Endothelial cell of umbilical vein (primary cell): ENCODE measurements around the gene CACNA1B. TPM values are rescaled to one million over a fixed set of nuclear protein-coding genes. Genes with fewer than 3 reads are reported as not detected.

ENCODE experiments used
- BruUV-seq: library from RNA; stranded (reverse); fragments of 400-500 nt; replicated peaks from 2 replicates; lab custom pipeline; 2021; lab: Mats Ljungman, UMichigan
- CTCF ChIA-PET: fragments of 300-600, 350-600 bp; sonication (Branson Sonifier 250); formaldehyde crosslinking; loops from one replicate; lab custom pipeline; 2021; ENCODE audit warnings: antibody characterized with exemption, inconsistent platforms; lab: Charles Lee
- POLR2A ChIA-PET: fragments of 300-600, 350-600 bp; sonication (Branson Sonifier 250); formaldehyde crosslinking; loops from one replicate; lab custom pipeline; 2021; ENCODE audit warnings: antibody characterized with exemption, inconsistent platforms; lab: Charles Lee
- DNase-seq: peaks from one replicate; pipeline ENCODE4 v3.0.0-alpha.2; 2011; ENCODE audit warnings: low read depth, low spot score
- FAIRE-seq: peaks from 2 replicates; lab custom pipeline; 2011; peaks lifted over from hg19 to GRCh38; lab: Jason Lieb, UNC
- H2AFZ ChIP-seq: 2 replicates; pipeline ENCODE4 v1.6.0; 2012; ENCODE audit warnings: low read depth, low read length, control low read depth, inconsistent platforms
- H3K27ac ChIP-seq: 2 replicates; pipeline ENCODE4 v1.5.1; 2011; ENCODE audit warnings: low read depth, mild to moderate bottlenecking, control low read depth, low read length, moderate library complexity; ENCODE audit not compliant: insufficient read depth
- H3K27me3 ChIP-seq, 2 experiments: 2 replicates each; pipeline versions ENCODE4 v1.6.0 to v1.6.1; 2011; ENCODE audit warnings: low read length in 2 of 2, mixed read lengths in 1 of 2; ENCODE audit not compliant: control insufficient read depth in 2 of 2, insufficient read depth in 2 of 2
- H3K36me3 ChIP-seq, 2 experiments: 2 replicates in 1 of 2; 3 replicates in 1 of 2; pipeline ENCODE4 v1.5.1; 2011; ENCODE audit warnings: low read length in 2 of 2, mild to moderate bottlenecking in 1 of 2, moderate library complexity in 1 of 2; ENCODE audit not compliant: control insufficient read depth in 2 of 2, insufficient read depth in 2 of 2; ENCODE audit errors: extremely low read depth in 1 of 2
- H3K4me1 ChIP-seq: 3 replicates; pipeline ENCODE4 v1.5.1; 2011; ENCODE audit warnings: mild to moderate bottlenecking, low read length; ENCODE audit not compliant: control insufficient read depth, insufficient read depth; ENCODE audit errors: extremely low read depth
- H3K4me2 ChIP-seq: 2 replicates; pipeline ENCODE4 v1.6.1; 2011; ENCODE audit warnings: low read length, control low read depth, mixed read lengths; ENCODE audit not compliant: insufficient read depth
- H3K4me3 ChIP-seq, 3 experiments: fragments of 200-600 bp in 1 of 3; sonication (generic), shearing (Covaris generic) in 1 of 3; replicated peaks in 1 of 3; 2 replicates each; pipeline ENCODE4 v1.5.1; 2011 to 2016; ENCODE audit warnings: control low read depth in 3 of 3, low read length in 3 of 3, mild to moderate bottlenecking in 2 of 3, inconsistent platforms in 1 of 3, low read depth in 1 of 3, moderate library complexity in 1 of 3; ENCODE audit not compliant: insufficient read depth in 1 of 3
- H3K79me2 ChIP-seq: 2 replicates; pipeline ENCODE4 v1.6.0; 2012; ENCODE audit warnings: low read length, inconsistent platforms; ENCODE audit not compliant: control insufficient read depth, insufficient read depth
- H3K9ac ChIP-seq: replicated peaks from 2 replicates; pipeline ENCODE3; 2011; ENCODE audit warnings: low read length, control low read depth; ENCODE audit not compliant: insufficient read depth; ENCODE audit errors: extremely low read depth
- H3K9me1 ChIP-seq: replicated peaks from 3 replicates; pipeline ENCODE4 v1.6.0; 2011; ENCODE audit warnings: mild to moderate bottlenecking, low read length; ENCODE audit not compliant: control insufficient read depth, insufficient read depth; ENCODE audit errors: extremely low read depth
- H3K9me3 ChIP-seq: replicated peaks from 2 replicates; pipeline ENCODE4 v1.5.1; 2012; ENCODE audit warnings: low read length, inconsistent platforms; ENCODE audit not compliant: control insufficient read depth, insufficient read depth
- H4K20me1 ChIP-seq: replicated peaks from 2 replicates; pipeline ENCODE3; 2011; ENCODE audit warnings: mild to moderate bottlenecking, low read length; ENCODE audit not compliant: control insufficient read depth, insufficient read depth; ENCODE audit errors: extremely low read depth
- EZH2 ChIP-seq: IDR thresholded peaks from 2 replicates; pipeline ENCODE4 v1.6.1; 2012; ENCODE audit warnings: borderline replicate concordance, low read depth, mild to moderate bottlenecking, moderate library complexity, low read length, inconsistent platforms; ENCODE audit not compliant: severe bottlenecking
- FOS ChIP-seq: IDR thresholded peaks from 2 replicates; pipeline ENCODE4 v1.6.1; 2011; ENCODE audit warnings: mild to moderate bottlenecking, low read length, moderate library complexity, borderline replicate concordance; ENCODE audit not compliant: insufficient read depth
- GATA2 ChIP-seq: IDR thresholded peaks from 2 replicates; pipeline ENCODE4 v1.7.0; 2011; ENCODE audit warnings: low read depth, mild to moderate bottlenecking, moderate library complexity, mixed read lengths, low read length; ENCODE audit not compliant: insufficient read length, insufficient read depth
- JUN ChIP-seq: IDR thresholded peaks from 2 replicates; pipeline ENCODE4 v1.6.1; 2011; ENCODE audit warnings: borderline replicate concordance, low read depth; ENCODE audit not compliant: insufficient read length, insufficient read depth
- MYC ChIP-seq: IDR thresholded peaks from one replicate; pipeline ENCODE4 v1.6.1; 2011; ENCODE audit warnings: mild to moderate bottlenecking, low read depth, low read length
- POLR2A ChIP-seq: IDR thresholded peaks from 2 replicates; pipeline ENCODE4 v1.6.1; 2012; ENCODE audit warnings: low read depth, mild to moderate bottlenecking, control low read depth, low read length
- POLR2AphosphoS5 ChIP-seq: IDR thresholded peaks from 2 replicates; pipeline ENCODE4 v1.6.1; 2012; ENCODE audit warnings: low read depth, mild to moderate bottlenecking, control low read depth, low read length, moderate library complexity; ENCODE audit not compliant: insufficient read depth
- dilution Hi-C: fragments of 300-500 bp; cut with MboI; formaldehyde crosslinking; loops from one replicate; pipeline ENCODE4 v1.15.0; 2019; ENCODE audit warnings: low sequenced_read_pairs; ENCODE audit not compliant: extremely low pct_ligation_motif_present
- intact Hi-C: fragments of 100-400 bp; cut with micrococcal nuclease; formaldehyde crosslinking; loops from one replicate; pipeline ENCODE4 v1.10.0; 2022
- polyA plus RNA-seq, 4 experiments: library from polyadenylated mRNA; depleted of rRNA in 3 of 4; stranded (reverse) in 3 of 4; unstranded in 1 of 4; fragments of >200 nt; gene quantifications; 2 replicates each; pipeline versions ENCODE4 v1.2.1 to v1.2.3, GENCODE V29; 2011 to 2012; ENCODE audit warnings: missing spikeins in 1 of 4
- total RNA-seq: library from RNA; stranded (reverse); gene quantifications from 2 replicates; pipeline ENCODE4 v1.2.3, GENCODE V29; 2021
- TF ChIP-seq, protein P1 (sequence below): IDR thresholded peaks from 2 replicates; pipeline ENCODE4 v1.6.1; 2011; ENCODE audit not compliant: insufficient read depth, insufficient read length
- TF ChIP-seq, protein P2 (sequence below), 2 donors: IDR thresholded peaks; 1 replicate in 1 of 2; 2 replicates in 1 of 2; pipeline ENCODE4 v1.5.1; 2011; ENCODE audit warnings: low read length in 2 of 2, mild to moderate bottlenecking in 2 of 2, moderate library complexity in 2 of 2, control low read depth in 1 of 2, inconsistent platforms in 1 of 2, low read depth in 1 of 2; ENCODE audit not compliant: insufficient read depth in 1 of 2; ENCODE audit errors: extremely low read depth in 1 of 2

The CACNA1B gene
- total and polyA plus RNA-seq, 2 donors (not counting 3 experiments of a cell fraction or from before 2014, with no cell fraction given): 0.11 to 0.41 TPM

DNA sequence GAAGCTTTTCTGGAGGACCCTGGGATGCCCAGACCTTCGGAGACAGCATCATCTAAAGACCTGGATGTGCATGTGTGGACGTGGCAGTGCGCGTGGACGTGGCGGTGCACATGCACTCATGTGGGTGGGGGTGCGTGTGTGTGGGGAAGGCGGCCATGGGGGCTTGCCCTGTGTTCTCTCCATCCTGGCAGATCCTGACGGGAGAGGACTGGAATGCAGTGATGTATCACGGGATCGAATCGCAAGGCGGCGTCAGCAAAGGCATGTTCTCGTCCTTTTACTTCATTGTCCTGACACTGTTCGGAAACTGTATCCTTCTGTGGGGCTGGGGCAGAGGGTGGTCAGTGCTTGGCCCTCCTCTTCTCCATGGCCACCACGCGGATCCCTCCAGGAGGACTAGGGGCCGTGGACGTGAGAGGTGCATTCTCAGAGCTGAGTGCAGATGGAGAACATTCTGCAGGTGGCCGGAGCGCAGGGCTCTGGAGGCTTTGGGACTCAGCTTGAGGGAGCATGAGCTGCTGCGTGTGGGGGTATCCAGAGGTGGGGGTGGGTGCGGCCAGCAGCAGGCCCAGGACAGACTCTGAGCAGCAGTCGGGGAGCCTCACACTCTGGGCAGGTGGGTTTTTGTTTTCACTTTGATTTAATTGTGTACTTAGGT lies 129.1 kb downstream of the CACNA1B start:
- Histone ChIP-seq H3K9me3 (no peaks in the 10 kb centered on the region), H3K27ac (no peak overlapping the region), H4K20me1 (no peaks in the 10 kb centered on the region), H3K4me1 (no peaks in the 10 kb centered on the region), H3K4me2 (no peak overlapping the region), H3K36me3 (no peaks in the 10 kb centered on the region), H3K9ac (no peak overlapping the region), H3K27me3 (no peaks in the 10 kb centered on the region), H3K79me2 (no peaks in the 10 kb centered on the region), H3K4me3 (no peak overlapping the region), H3K9me1 (no peaks in the 10 kb centered on the region), H2AFZ (no peak overlapping the region)
- ChIA-PET POLR2A (no interaction called here), CTCF (no interaction called here)
- intact Hi-C loops (no loop called here), dilution Hi-C loops (no loop called here)
- DNase-seq: no peak
- TF ChIP-seq, protein P1, sequence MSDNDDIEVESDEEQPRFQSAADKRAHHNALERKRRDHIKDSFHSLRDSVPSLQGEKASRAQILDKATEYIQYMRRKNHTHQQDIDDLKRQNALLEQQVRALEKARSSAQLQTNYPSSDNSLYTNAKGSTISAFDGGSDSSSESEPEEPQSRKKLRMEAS: no peak
- TF ChIP-seq GATA2: no peak
- no peak for TF ChIP-seq FOS
- TF ChIP-seq MYC: no peak
- no peak for TF ChIP-seq POLR2AphosphoS5
- TF ChIP-seq, protein P2, sequence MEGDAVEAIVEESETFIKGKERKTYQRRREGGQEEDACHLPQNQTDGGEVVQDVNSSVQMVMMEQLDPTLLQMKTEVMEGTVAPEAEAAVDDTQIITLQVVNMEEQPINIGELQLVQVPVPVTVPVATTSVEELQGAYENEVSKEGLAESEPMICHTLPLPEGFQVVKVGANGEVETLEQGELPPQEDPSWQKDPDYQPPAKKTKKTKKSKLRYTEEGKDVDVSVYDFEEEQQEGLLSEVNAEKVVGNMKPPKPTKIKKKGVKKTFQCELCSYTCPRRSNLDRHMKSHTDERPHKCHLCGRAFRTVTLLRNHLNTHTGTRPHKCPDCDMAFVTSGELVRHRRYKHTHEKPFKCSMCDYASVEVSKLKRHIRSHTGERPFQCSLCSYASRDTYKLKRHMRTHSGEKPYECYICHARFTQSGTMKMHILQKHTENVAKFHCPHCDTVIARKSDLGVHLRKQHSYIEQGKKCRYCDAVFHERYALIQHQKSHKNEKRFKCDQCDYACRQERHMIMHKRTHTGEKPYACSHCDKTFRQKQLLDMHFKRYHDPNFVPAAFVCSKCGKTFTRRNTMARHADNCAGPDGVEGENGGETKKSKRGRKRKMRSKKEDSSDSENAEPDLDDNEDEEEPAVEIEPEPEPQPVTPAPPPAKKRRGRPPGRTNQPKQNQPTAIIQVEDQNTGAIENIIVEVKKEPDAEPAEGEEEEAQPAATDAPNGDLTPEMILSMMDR (IDR thresholded peaks at IDR 0.05; ENCODE audit: extremely low read depth in 1 of 2, insufficient read depth in 1 of 2, low read depth in 1 of 2, low read length in 2 of 2): no peak
- TF ChIP-seq JUN: no peak
- no peak for TF ChIP-seq POLR2A
- TF ChIP-seq EZH2: no peak
- BruUV-seq: no TSS peak
- FAIRE-seq: no peak
